Stimulated activated naive CD8-positive, alpha-beta T cell treated with anti-CD3 and anti-CD28 coated beads, Interleukin-15, Interleukin-2, amounts not matched to agents 100 U/mL and 50 U/mL, for 24 hours (primary cell): Measurements from ENCODE around the gene ARMH3.
A peak's percentile ranks its signal among the peaks of the same experiment; 100 is the strongest.

ENCODE experiments used
- ATAC-seq: fragments of 150-1000 bp; cut with Tn5 transposase; one replicate; pipeline ENCODE4 v1.10.0; 2021
- DNase-seq: peaks from one replicate; pipeline ENCODE4 v3.0.0; 2021

Gene ARMH3

GRCh38 chr10:101895781-101896180, 160.2 kb downstream of the ARMH3 start:
- peak; percentile 68 for ATAC-seq

GRCh38 chr10:101894742-101895141, 161.2 kb downstream of the ARMH3 start:
- ATAC-seq (no peak), DNase-seq (no peak)

More at GRCh38 chr10:101895781-101896180, 160.2 kb downstream of the ARMH3 start:
- DNase-seq, result no peak

GRCh38 chr10:101894266-101894665, 161.7 kb downstream of the ARMH3 start:
- no peak for DNase-seq
- ATAC-seq, result no peak

GRCh38 chr10:101893510-101894120, 162.4 kb downstream of the ARMH3 start:
- DNase-seq, result no peak

GRCh38 chr10:101892782-101893391, 163.1 kb downstream of the ARMH3 start:
- DNase-seq, result no peak
- no peak for ATAC-seq

More at GRCh38 chr10:101893510-101894120, 162.4 kb downstream of the ARMH3 start:
- no peak for ATAC-seq

- DNase-seq (peak; percentile 80), ATAC-seq (peak; percentile 69)
These were observed 166.4 kb downstream of the ARMH3 start for GRCh38 chr10:101889256-101890210.

GRCh38 chr10:101888251-101888949, 167.6 kb downstream of the ARMH3 start:
- DNase-seq (no peak), ATAC-seq (no peak)

- DNase-seq (no peak), ATAC-seq (no peak)
These were observed 168.2 kb downstream of the ARMH3 start for GRCh38 chr10:101887775-101888174.

- DNase-seq, result no peak
- ATAC-seq, result no peak
These were observed 169.3 kb downstream of the ARMH3 start for GRCh38 chr10:101886521-101887312.

GRCh38 chr10:101881036-101881774, 174.8 kb downstream of the ARMH3 start:
- DNase-seq (no peak), ATAC-seq (no peak)

GRCh38 chr10:101880232-101880573, 175.8 kb downstream of the ARMH3 start:
- ATAC-seq (no peak), DNase-seq (no peak)

DNA sequence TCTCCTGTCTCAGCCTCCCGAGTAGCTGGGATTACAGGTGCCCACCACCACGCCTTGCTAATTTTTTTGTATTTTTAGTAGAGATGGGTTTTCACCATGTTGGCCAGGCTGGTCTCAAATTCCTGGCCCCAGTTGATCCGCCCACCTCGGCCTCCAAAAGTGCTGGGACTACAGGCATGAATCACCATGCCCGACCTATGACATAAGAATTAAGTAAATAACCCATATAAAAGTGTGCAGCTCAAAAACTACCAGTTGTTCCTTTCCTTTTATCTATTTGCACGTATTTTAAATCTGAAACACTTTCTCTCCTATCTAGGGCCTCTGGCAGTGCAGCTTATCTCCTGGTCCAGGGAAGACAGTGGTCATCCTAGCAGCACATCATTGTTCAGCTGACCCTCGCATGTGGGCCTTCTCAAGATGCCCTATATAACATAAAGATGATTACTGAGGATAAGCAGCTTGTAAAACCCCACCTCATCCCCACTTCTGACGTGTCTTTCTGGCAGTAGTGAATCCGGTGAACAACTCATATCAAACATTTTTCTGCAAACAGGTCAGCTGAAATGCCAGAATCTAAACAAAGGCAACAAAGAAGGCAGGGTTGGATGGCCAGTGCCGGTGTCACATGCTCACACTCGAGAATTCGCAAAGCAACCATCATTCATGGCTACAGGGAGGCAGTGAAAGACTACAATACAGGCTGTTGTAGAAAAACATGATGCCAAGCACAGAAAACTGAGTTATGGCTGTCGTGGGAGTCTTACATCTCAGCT, 176.3 kb downstream of the ARMH3 start:
- DNase-seq (no peak), ATAC-seq (no peak)

DNA sequence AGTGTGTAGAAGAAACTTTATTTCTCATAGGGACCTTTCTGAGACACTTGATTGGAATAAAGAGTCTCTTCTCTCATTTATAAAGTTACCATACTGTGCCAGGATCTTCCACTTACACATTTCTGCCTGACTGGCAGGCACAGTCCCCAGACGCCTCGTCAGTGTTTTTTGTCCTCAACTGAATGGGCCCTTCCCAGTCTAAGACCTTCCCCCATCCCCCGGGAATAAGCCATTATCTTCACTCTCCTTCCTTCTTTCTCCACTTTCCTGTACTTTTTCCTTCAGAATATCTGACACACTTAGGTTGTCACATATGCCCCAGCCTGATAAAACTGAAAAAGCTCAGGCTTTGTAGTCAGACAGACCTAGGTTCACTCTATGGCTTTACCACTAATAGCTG, 177.1 kb downstream of the ARMH3 start:
- DNase-seq, result no peak
- no peak for ATAC-seq

- ATAC-seq (peak; percentile 23), DNase-seq (no peak)
These were observed 180.8 kb downstream of the ARMH3 start for GRCh38 chr10:101875068-101875688.

DNA sequence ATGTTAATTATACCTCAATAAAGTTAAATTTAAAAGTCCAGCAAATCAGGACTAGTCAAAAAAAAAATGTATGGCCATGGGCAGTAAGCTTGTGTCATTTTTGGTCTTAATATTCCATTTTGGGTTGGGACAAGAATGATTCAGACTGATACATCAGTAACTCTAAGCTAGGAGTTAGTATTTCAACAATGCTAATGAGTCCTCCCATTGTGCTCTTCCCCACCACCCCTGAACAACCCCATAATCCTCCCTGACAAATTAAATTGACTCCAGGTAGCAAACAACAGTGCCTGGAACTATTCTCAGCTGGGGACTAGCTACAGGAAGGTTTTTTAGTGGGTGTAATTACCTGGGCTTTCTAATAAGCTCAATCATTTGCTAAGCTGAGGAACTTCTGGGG, 181.7 kb downstream of the ARMH3 start:
- DNase-seq, result no peak
- no peak for ATAC-seq

DNA sequence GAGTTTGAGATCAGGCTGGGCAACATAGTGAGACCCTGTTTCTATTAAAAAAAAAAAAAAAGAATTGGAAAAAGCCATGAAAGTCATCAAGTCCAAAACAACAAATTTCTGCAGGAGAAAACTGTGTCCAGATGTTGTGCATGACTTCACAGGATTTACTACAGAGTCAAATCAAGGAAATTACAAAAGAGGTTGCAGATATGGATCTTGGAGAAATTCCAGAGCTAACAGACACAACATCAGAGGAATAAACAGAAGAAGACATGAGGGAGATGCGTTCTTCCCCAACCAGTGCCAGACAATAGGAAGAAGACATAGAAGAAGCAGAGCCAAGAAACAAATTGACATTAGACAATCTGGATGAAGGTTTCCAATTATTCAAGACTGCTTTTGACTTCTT, 188.0 kb downstream of the ARMH3 start:
- ATAC-seq, result no peak
- DNase-seq, result no peak

GRCh38 chr10:101859530-101859929, 196.4 kb downstream of the ARMH3 start:
- no peak for ATAC-seq
- DNase-seq, result no peak

DNA sequence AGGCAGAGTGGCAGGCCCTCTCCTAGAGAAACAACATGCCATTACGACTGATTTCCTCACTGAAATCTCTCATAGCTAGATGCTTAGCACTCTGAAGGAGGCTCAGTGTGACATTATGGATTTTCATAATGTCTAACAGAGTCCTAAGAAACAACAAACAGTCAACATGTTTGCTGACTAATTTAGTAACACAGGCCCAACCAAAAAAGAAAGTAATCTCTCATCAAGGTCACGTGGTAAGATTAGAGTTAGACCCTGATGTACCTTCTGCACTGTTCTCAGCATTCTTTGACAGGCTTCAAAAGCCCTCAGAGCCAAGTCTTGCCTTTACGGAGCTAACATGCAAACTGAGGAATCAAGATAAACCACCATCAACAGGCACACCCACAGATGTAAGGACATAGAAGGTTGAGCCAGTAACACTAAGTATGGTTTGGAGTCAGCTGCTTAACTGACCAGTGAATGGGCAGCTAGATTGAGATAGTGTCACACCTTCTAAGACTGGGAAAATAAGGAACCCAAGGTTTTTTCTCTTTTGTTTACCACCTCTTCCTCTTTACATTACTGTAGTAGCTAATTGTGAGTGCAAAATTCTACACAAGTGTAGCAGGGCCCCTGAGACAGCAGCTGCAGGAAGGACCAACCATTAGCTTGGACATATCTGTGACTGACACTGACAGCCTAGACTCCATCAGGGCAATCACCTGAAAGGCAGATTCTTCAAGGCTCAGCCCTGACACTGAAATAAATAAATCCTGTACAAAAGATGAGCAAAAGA, 197.1 kb downstream of the ARMH3 start:
- no peak for DNase-seq
- ATAC-seq, result no peak
